GM15510 (cell line): ENCODE results near the gene PEX14.

Source experiments
- POLR2A ChIP-seq: IDR thresholded peaks from 3 replicates; pipeline ENCODE4 v1.6.1; 2011; ENCODE audit warnings: borderline replicate concordance; ENCODE audit not compliant: insufficient read length; ENCODE audit errors: extremely low read depth

PEX14 gene

DNA sequence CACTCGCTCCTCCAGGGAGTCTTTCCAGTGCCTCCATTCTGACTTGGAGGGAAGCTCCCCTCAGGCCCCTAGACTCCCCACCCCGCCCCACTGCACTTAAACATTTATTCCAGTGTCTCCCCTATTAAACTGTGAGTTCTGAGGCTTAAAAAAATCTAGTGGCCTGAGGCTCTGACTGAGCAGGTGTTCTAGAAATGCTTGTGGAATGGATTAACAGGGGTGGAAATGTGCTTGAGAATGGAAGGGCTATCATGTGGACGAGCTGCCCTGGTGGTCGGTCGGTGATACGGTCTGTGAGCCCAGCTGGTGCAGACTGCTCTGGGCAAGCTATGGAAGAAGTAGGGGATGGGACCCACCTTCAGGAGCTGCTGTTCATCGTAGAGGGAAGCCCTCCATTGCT, 130.2 kb downstream of the PEX14 start:
- TF ChIP-seq POLR2A = no peak

DNA sequence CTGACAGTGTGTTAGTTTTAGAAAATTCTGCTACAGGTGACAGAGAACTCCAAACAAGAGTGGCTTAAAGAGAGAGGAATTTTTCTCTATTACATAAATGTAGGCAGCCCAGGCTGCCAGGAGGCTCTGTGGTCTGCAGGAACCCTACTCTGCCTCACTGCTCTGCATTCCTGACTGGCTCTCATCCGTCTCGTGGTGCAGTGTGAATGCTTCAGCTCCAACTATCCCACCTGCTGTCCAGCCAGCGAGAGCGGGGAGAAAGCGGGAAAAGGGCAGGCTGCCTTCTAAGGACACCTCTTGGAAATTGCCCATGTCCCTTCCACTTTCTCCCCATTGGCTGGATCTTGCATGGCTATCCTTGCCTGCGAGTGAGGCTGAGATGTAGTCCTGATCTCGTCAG, 131.3 kb downstream of the PEX14 start:
- TF ChIP-seq POLR2A = no peak

DNA sequence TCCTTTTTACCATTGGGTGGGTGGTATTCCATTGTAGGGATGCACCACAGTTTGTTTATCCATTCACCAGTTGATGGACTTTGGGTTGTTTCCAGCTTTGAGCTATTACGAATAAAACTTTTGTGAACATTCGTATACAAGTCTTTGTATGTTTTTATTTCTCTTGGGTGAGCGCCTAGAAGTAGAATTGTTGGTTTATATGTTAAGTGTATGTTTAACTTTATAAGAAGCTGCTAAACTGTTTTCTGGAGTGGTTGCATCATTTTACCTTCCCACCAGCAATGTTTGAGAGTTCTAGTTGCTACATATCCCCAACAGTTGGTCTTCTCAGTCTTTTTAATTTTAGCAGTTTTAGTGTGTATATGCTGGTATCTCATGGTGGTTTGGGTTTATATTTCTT, 132.5 kb downstream of the PEX14 start:
- no peak for TF ChIP-seq POLR2A

DNA sequence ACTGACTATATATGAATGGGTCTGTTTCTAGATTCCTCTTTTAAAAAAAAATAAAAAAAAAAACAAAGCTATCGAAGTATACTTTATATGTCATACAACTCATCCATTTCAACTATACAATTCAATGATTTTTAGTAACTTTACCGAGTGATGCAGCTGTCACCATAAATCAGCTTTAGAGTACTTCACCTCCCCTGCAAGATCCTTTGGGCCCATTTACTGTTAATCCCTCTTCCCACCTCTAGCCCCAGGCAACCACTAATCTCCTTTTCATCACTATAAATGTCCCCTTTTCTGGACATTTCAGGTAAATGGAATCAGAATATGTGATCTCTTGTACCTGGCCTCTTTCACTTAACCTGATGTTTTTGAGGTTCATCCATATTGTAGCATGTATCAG, 133.9 kb downstream of the PEX14 start:
- no peak for TF ChIP-seq POLR2A

DNA sequence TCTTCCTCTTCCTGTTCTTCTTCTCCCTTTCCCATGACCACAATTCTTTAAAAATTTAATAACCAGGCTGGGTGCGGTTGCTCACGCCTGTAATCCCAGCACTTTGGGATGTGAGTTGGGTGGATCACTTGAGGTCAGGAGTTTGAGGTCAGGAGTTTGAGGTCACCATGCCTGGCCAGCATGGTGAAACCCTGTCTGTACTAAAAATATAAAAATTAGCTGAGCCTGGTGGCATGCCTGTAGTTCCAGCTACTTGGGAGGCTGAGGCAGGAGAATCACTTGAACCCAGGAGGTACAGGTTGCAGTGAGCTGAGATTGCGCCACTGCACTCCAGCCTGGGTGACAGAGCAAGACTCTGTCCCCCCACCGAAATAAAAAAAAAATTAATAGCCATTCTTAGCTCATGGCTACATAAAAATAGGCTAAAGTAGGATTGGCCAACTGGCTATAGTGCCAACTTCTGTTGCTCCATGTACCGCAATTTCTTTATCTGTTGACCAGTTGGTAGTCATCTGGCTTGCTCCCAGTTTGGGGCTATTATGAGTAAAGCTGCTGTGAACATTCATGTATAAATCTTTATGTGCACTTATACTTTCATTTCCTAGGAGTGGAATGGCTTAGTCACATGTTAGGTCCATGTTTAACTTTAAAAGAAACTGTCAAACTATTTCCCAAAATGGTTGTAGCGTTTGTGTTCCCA, 136.3 kb downstream of the PEX14 start:
- TF ChIP-seq POLR2A = no peak

DNA sequence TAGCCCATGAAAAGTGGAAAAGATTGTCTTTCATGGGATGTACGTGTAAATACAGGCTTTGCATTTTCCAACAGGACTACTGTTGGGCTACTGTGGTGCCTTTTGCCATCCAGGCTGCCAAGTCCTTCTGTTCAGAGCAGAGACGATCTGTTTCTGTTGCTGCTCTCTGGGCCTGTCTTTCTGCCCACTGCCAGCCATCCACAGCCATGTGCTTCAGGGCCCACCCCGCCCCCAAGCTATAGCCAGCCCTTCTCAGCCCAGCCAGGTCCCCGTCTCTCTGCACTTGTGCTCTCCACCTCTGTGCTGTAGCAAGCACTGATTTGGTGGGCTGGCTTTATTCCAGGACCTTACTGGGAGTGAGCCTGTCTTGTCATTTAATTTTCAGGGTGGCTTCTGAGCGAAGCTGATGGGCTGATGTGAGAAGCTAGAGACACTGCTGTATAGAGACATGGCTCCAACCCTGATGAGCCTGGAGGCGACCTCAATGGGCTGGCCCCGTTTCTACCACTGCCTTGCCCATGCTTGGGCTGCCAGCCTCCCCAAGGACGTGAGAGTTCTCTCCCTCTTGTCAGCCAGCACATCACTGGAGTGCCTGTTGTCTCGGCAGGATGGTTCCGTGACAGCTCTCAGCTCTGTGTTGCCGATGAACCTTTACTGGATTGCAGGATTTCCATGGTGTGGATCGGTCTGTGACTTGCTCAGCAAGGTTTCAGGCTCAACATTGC, 137.8 kb downstream of the PEX14 start:
- TF ChIP-seq POLR2A = no peak

DNA sequence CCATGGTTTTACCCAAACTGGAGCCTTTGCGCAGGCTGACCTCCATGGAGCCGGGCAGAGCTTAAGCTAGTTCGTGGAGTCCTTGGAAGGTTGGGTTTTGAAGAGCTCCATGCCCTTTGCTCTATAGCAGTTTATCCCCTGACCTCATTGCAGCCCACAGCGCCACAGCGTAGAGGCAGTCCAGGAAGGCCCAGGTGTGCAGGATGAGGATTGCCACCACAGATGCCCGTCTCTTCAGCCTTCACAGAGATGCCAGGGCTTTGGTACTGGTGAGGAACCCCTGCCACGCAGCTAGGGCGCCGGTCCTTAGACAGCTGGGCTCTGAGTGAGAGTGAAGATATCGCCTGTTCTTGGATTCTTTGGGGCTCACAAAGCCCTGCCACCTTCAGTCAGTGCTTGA, 138.6 kb downstream of the PEX14 start:
- no peak for TF ChIP-seq POLR2A

DNA sequence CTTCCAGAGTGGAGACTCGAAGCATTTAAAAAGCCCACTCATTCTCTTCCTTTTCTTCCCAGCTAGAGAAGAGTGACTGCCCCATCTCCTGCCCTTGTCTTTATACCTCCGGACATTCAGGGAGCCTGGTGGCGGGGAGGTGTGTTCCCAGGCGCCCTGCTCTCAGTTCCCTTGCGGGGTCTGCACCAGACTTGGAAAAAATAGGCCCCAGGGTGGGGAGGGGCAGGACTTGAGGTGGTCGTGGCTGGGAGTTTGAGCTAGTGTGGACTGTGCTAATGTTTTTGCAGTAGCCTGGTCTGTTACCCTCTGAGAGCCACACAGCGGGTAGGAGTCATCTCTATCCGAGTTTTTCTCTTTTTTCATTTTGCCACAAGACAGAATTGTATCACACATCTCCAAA, 139.1 kb downstream of the PEX14 start:
- no peak for TF ChIP-seq POLR2A

DNA sequence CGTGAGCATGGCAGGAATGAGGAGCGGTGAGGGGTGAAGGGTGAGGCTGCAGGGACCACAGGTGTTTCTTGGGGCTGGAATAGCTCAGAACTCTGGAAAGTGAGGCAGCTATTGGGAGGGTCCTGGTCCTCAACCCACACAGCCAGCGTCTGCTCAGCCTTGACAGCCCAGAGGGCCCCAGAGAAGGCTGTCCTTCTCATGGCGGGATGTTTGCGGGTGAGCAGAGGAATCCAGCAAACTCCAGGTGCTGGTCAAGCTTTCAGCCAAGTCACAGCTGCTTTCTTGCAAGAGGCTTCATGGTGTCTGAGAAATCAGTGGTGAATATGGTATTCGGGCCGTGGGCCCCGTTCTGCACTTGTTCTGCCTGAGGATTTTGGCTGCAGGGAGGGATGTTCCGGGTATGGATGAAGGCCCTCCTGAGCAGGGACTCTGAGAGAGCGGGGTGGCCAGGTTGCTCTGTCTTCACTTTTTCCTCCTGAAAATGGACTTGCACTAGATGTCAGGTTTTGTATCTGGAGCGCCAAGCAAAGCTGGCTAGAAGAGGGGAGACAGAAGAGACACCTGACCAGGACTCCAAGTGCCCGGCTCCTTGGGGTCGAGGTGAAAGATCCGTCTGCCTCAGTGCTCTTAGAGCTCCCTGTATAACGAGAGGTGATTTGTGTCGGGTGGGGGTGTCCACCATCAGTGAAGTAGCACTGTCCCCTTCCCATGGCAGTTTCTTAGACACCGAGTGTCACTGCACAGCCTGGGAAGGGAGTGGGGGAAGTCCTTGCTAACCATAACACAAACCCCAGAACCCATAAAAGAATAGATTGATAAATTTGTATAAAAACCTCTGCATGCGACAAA, 139.9 kb downstream of the PEX14 start:
- no peak for TF ChIP-seq POLR2A

DNA sequence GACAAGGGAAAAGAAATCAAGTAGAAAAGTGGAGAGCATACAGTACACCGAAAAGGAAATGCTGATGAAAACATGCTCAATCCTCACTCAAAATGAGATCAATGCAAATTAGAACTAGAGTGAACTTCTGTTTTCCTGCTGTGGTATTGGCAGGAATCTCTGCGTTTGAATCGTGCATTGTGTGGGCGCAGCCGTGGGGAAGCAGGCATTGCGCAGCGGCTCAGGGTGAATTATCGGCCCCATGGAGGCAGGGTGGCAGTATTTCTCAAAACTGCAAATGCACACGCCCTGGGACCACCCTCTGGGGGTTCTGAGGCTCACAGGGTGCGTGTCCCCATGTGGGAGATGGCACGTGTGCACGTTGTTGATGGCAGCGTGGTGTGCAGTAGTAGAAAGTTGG, 140.6 kb downstream of the PEX14 start:
- no peak for TF ChIP-seq POLR2A

DNA sequence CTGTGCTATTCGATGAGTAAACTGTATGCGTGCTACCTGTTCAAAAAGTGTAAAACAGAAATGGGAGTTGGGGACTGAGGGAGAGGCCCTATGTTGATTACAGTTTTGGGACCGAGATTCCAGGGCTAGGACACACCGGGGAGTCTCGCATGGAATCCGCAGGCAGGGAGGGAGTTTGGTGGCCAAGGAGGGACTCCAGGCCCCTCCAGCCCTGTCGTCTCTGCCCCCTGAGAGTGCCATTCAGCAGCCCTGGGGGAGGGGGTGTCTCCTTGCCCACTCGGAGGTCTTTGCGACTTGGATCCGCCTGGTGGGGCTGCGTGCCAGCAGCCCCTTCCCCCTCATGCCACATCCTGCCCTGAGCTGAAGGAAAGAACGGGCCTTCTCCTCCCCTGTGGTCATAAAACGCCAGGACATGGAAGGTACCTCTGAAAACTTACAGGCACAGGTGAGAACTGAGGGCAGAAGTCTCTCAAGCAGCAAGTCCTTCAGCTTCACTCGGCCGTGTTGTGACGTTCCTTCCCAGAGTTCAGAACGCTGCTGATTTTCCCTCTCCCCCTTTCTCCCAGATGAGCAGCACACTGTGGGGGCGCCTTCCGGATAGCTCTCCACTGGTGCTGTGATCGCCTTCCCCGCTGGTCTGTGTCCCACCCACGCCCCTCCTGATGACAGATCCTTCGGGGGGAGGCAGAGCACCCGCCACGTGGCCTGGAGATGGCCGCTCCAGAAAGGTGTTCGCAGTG, 141.4 kb downstream of the PEX14 start:
- no peak for TF ChIP-seq POLR2A

DNA sequence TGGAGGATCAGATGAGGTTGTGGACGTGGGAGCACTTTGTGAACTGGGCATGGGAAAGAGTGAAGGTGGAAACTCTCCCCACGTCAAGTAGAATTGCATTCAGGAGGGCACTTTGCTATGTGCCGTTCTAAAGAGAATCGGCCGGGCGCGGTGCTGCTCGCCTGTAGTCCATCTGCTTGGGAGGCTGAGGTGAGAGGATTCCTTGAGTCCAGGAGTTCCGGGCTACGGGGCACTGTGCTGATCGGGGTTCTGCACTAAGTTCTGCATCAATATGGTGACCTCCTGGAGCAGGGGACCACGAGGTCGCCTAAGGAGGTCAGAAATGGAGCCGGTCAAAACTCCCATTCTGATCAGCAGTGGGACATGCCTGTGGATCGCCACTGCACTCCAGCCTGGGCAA, 141.9 kb downstream of the PEX14 start:
- no peak for TF ChIP-seq POLR2A

DNA sequence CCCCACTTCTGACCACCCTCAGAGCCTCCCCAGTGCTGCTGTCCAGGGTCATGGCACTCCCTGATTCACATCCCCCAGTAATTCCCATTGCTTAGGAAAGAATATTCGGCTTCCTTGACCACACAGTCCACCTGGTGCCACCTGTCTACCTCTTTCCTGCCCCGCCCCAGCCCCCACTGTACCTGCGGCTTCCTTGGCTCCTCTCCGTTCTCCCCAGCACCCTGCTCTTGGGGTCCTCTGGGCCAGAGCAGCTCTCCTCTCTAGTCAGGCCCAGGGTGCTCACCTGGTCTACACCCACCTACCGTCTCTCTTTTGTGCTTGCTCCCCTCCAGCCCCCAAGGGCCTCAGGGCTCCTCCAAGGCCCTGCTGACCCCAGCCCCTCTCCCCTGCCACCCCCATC, 142.6 kb downstream of the PEX14 start:
- no peak for TF ChIP-seq POLR2A

DNA sequence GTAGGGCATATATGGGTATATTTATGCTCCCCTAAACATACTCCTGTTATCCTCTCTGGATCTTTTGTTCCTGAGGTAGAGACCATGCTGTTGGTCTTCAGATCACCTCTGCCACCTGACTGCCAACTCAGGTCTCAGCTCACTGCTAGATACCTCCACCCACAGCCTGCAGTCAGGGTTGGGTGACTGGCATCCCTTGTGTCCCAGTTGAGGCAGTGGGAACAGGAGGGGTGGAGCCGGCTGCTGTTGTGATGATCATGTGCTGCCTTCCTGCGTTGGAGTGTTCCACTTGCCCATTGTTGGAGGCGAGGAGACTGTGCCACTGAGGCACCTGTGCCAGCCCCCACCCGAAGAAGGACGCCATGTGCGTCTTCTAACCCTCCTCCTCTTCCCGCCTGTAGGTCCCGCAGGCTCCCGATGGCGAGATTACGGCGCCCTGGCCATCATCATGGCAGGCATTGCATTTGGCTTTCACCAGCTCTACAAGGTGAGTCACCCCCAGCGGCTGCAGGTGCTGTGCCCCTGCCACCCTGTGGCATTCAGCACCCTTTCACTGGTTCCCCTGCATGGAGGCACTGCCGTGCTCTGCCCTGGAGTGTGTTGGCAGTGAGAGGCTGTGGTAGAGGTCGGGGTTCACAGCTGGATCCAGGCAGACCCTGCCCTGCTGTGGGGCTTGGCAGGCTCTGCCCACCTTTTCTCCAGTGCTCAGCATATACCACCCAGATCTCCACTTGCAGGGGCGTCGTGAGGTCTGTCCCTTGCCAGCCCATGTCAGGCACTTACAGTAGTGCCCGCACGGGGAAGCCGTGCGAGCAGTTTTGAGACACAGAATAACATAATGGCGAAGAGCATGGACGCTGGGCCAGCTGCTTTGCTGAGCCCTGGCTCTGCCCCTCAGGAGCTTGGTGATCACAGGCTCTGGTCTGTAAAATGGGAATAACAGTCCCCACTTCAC, 143.5 kb downstream of the PEX14 start:
- no peak for TF ChIP-seq POLR2A
